Globus pallidus (tissue), 1 donor: Measurements from ENCODE around the gene SPTBN4.
A peak's percentile ranks its signal among the peaks of the same experiment; 100 is the strongest.
"Not testable (repeated sequence)": the region's sequence is repeated elsewhere in the genome, so short reads cannot be mapped to it uniquely, and the experiment has no call there.

Experiments
- DNase-seq: peaks from one replicate; pipeline ENCODE4 v3.0.0-alpha.2; 2015; ENCODE audit warnings: low spot score

Gene SPTBN4

GRCh38 chr19:40588926-40589569 is 122.2 kb downstream of the SPTBN4 start:
- DNase-seq = no peak

DNA sequence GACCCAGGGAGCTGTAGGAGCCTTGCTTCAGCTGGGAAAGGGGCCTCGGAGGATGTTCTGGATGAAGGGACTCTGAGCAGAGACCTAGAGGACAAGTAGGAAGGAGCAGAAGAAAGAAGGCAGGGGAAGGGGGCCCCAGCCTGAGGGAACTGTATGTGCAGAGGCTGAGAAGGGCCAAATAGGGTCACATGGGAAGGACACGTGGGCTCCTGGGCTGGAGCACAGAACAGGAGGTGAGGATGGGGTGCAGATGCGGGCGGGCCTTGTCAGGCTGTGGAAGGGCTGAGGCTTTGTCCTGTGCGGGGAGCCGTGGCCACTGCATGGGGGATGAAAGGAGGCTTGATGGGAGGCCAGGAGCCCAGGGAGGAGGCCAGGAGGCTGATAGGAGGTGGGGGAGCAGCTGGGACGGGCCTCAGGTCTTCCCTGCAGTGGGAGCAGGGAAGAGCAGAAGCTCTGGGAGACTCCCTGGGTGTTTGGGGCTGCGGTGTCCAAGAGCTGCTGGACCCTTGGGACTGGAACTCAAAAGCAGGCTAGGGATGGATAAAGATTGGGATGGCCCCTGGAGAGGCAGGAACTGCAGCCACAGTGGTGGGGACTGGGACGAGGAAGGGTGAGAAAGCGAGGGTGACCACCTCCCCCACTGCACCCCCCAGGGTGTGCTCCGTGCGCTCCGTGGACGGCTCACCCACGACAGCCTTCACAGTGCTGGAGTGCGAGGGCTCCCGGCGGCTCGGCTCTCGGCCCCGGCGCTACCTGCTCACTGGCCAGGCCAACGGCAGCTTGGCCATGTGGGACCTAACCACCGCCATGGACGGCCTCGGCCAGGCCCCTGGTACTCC is 123.0 kb downstream of the SPTBN4 start:
- no peak for DNase-seq

DNA sequence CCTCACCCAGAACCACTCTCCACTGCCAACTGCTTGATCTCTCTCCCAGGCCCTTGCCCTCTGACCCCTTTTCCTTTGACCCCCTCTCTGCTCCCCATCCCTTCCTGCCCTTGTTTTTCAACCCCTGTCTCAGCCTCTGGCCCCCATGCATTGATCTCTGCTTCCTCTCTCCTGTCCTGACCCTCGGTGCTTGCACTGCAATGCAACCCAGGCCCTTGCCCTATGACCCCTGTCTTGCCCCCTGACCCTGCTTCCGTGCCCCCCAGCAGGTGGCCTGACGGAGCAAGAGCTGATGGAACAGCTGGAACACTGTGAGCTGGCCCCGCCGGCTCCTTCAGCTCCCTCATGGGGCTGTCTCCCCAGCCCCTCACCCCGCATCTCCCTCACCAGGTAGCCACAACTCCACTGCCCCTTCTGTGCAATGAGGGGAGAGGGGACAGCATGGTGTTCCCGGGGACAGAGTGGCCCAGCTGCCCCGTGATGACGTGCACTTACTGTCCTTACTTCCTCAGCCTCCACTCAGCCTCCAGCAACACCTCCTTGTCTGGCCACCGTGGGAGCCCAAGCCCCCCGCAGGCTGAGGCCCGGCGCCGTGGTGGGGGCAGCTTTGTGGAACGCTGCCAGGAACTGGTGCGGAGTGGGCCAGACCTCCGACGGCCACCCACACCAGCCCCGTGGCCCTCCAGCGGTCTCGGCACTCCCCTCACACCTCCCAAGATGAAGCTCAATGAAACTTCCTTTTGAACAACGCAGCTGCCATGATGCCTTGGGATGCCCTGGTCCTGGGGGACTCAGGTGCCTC is 123.9 kb downstream of the SPTBN4 start:
- no peak for DNase-seq

DNA sequence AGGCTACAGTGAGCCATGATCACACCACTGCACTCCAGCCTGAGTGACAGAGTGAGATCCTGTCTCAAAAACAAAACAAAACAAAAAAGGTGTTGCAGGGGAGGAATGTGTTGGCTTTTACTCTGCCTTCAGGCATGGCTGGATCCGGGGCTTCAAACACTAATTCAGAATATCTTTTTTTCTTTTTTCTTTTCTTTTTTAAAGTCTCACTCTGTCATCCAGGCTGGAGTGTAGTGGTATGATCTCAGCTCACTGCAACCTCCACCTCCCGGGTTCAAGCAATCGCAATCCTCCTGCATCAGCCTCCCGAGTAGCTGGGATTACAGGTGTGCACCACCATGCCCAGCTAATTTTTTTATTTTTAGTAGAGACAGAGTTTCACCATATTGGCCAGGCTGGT is 124.9 kb downstream of the SPTBN4 start:
- DNase-seq = not testable (repeated sequence)

GRCh38 chr19:40592170-40592569 is 125.4 kb downstream of the SPTBN4 start:
- DNase-seq = no peak

DNA sequence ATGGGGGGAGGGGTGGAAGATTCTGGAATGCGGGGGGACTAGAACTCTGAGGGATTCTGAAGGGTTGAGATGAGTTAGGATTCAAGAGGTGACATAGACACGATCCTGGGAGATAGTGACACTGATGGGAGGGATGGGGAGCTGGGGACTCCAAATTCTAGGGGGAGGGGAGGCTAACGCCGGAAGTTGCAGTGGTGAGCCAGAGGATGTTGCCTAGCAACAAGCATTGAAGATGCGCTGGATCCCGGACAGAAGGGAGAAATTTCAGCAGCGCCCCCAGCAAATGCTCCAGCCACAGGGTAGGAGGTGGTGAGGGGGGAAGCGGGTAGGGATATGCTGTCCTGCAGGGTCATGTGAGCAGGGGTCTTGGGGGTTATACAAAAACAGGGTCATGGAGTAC is 127.5 kb downstream of the SPTBN4 start:
- DNase-seq = no peak

GRCh38 chr19:40594657-40595091 is 127.9 kb downstream of the SPTBN4 start:
- no peak for DNase-seq

GRCh38 chr19:40596608-40597328 is 130.0 kb downstream of the SPTBN4 start:
- DNase-seq = no peak

DNA sequence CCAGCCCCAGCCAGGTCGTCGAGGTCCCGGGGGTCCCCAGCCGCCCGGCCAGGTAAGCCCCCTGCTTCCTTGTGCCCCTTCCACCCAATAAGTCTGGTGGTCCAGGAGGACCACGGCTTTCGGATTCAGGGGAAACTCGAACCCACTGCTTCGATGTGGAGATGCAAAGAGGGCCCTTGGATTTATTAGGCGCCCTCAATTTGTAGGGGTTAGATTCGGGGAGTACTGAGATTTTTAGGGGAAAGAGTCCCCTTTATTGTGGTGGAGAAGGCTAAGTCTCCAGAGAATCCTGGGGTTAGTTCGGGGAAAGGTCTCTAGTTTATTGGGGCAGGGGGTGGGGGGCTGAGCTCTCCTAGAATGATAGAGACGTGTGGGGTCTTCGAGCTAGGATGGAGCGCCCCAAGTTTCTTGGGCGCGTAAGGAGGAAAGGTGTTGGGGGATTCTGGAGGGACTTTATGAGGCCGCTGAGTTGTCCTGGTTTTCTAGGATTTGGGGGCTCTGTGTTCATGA is 130.6 kb downstream of the SPTBN4 start:
- DNase-seq = no peak

DNA sequence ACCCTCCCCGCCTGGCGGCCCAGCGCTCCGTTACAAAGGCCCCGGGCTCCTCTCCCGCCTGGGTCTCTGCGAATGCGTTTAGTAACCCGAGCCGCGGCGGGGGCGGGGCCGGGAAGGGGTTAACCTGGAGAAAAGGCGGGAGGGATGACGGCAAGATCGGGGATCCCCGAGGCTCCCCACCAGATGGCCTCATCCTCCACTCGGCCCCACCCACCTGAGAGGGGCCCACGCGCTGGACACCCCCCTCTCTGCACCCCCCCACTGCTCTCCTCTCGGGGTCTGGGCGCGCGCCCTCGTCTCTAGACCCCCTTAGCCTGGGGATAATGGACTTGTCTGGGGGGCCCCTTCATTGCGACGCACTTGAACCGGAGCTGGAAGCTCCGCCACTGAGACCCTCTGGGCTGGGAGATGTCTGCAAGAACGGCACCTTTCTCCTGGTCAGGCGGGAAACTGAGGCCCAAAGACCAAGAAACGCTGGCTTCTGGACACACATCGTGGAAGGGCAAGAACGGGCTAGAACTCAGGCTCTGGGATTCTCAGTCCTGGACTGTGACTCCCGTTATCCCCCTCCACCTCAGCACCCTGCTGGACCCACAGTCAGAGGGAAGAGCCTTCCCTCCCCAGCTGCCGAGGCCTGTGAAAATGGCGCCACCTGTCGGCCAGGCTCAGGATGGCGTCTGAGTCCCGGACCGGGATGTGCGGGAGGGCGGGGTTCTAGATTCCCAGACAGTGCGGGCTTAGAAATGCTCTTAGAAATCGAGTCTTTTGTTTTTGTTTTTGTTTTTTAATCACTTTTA is 131.5 kb downstream of the SPTBN4 start:
- DNase-seq = peak; percentile 75

GRCh38 chr19:40598918-40599307 is 132.1 kb downstream of the SPTBN4 start:
- DNase-seq = no peak

DNA sequence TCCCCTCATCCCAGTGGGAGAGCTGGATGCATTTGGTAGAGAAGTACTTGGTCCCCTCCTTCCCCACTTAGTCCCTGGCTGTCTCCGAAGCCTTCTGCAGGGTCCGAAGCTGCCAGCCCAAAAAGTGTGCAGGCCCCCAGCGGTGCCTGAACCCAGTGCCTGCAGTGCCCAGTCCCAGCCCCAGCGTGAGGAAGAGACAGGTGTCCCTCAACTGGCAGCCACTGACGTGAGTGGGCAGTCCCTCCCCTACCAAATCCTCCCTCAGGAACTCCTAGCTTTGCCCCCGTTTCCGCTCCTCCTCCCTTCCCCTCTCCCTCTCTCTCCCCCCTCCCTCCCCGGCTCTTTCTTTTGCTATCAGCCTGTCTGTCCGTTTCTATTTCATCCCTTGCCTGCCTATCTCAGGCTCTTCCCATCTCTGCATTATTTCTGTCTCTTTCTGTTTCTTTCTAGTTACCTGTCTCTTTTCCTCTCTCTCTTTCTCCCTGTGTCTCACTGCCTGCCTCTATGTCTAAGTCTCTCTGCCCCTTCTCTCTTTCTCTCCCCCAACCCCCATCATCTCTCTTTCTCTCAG is 132.6 kb downstream of the SPTBN4 start:
- DNase-seq = no peak

- DNase-seq = no peak
Observed at GRCh38 chr19:40599902-40600569, 133.2 kb downstream of the SPTBN4 start.

- no peak for DNase-seq
Observed at GRCh38 chr19:40600570-40601133, 133.9 kb downstream of the SPTBN4 start.

DNA sequence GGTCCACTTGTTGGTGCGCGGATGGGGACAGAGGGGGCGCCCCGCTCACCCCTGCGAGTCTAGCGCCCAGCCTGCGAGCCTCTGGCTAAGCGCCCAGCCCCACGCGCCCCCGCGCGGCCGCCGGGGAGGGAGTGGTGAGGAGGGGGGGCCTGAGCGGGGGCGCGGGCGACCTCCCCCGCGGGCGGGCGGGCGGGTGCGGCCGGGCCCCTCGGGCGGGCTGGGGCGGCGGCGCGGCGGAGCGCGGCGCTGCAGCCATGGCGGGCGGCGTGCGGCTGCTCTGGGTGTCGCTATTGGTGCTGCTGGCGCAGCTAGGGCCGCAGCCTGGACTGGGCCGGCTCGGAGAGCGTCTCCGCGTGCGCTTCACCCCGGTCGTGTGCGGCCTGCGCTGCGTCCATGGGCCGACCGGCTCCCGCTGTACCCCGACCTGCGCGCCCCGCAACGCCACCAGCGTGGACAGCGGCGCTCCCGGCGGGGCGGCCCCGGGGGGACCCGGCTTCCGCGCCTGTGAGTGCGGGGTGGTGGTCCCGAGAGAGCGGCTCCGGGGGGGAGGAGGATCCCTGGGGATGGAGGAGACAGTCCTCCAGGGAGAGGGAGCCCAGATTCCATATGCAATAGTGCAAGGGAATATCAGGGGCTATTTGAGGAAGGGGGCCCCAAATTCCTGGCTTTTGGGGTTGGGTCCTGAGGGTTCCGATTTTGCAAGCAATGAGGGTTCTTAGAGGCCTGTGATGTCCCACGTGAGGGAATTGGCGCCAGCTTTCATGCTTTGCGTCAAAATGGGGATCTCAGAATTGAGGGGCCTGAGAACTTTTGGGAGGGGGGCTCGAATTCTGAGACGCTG is 134.6 kb downstream of the SPTBN4 start, which contains the start of gene LTBP4:
Gene LTBP4, plus strand, starts transcription at position 236 of the 841 bp plus-strand sequence. Its CDS starts 19 bp downstream, at position 255.
- no peak for DNase-seq

DNA sequence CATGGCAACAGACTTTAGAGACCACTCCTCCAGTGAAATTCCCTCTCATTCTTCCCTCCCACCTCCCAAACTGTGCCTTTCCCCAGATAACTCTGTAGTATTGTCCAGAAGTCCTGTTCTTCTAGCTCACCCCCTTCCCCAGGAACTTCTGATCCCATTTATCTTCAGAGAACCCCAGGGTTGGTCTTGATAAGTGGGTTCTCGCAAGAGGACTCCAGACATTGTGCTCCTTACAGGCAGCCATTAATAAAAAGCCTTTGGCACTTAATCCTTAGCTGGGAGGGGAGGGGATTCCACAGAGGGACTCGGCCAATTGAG is 136.2 kb downstream of the SPTBN4 start:
- DNase-seq = no peak

DNA sequence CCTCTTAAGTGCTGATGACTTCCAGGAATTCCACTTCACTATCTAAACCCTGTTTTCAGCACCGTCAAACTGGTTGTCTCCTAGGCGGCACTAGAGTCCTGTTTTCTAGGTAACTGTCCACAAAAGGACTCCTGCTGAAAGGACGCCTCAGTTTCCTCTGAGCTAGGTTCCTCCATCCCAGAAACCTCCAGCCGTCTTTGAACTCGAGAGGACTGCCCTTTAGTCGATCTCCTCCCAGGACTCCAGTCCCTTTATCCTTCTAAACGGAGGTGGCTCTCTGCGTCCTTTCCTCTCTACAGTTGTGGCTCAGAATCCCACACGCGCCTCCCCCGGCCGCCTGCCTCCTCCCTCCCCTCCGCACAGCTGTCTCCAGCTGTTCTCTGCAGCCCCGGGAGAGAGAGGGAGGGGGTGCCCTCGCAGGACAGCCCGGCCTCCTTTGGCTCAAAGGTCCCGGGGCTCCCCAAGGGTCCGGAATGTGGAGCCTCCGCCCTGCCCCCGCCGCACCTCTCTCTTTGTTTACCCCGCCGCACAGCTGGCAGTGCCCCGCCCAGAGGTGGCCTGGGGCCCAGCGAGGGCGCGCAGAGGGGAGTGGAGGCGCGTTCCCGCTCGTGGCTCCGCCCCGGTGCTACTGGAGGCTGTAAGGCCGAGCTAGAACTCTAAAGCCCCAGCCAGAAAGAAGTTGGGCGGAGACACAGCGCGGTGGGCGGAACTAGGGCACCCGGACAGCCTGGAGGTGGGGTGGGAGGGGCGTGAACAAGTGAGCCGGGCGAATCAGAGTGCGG is 136.8 kb downstream of the SPTBN4 start:
- peak; percentile 83 for DNase-seq

- DNase-seq = no peak
Observed at GRCh38 chr19:40604171-40604646, 137.4 kb downstream of the SPTBN4 start.
